ENCODE results near the gene C1QTNF4. TPM values are rescaled to one million over a fixed set of nuclear protein-coding genes. Genes with fewer than 3 reads are reported as not detected.

Gene C1QTNF4
- total and polyA plus RNA-seq, 10 of the 15 experiments (the other 5 are each of a cell fraction or from before 2014, with no cell fraction given): 0.06 TPM; not detected in 9

- no peak for TF ChIP-seq ZBTB40 (IDR thresholded peaks at IDR 0.05; ENCODE audit: borderline replicate concordance)
- TF ChIP-seq ZBTB4 (CRISPR knock-in tag; IDR thresholded peaks at IDR 0.05): no peak
- no peak for TF ChIP-seq ASH2L (IDR thresholded peaks at IDR 0.05; ENCODE audit: borderline replicate concordance, low read depth)
- no peak for TF ChIP-seq CEBPZ (IDR thresholded peaks at IDR 0.05; ENCODE audit: low read depth, low read length)
- TF ChIP-seq RB1 (IDR thresholded peaks at IDR 0.05; ENCODE audit: borderline replicate concordance): no peak
Measured at GRCh38 chr11:47595029-47595428, 818 bp upstream of the C1QTNF4 start (continued).
